Body of pancreas (tissue), 4 donors: Measurements from ENCODE around the gene POLD1.

Experiments
- POLR2A ChIP-seq, 3 donors: fragments of 450-650 bp; IDR thresholded peaks; one replicate each; pipeline ENCODE4 v1.6.1; 2016; ENCODE audit warnings: antibody characterized with exemption in 3 of 3, mild to moderate bottlenecking in 2 of 3
- TF ChIP-seq, protein P1 (sequence below), 7 experiments: fragments of 450-650 bp in 4 of 7; fragments of 200-600 bp in 3 of 7; sonication (generic) in 3 of 7; IDR thresholded peaks; one replicate each; pipeline ENCODE4 v1.5.1; 2016 to 2019; ENCODE audit warnings: antibody characterized with exemption in 7 of 7

DNA sequence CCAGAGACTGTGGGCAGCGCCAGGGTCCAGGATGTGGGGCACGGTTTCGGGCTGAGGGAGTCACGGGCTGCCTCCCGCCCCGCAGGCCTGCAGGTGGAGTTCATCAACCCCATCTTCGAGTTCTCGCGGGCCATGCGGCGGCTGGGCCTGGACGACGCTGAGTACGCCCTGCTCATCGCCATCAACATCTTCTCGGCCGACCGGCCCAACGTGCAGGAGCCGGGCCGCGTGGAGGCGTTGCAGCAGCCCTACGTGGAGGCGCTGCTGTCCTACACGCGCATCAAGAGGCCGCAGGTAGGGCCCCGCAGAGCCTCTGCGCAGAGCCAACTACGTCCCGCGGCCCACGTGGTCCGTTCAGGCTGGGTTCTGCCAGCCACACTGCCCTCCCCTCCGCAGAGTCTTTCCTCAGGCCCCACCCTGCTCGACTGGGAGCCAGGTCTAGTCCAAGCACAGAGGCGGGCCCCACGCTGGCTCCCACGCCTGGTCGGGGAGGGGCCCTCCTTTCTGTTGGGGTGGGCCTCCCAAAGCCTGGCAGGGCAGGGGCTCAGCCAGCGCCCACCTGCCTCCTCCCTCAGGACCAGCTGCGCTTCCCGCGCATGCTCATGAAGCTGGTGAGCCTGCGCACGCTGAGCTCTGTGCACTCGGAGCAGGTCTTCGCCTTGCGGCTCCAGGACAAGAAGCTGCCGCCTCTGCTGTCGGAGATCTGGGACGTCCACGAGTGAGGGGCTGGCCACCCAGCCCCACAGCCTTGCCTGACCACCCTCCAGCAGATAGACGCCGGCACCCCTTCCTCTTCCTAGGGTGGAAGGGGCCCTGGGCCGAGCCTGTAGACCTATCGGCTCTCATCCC lies 2.0 kb upstream of the POLD1 start:
- TF ChIP-seq, protein P1, sequence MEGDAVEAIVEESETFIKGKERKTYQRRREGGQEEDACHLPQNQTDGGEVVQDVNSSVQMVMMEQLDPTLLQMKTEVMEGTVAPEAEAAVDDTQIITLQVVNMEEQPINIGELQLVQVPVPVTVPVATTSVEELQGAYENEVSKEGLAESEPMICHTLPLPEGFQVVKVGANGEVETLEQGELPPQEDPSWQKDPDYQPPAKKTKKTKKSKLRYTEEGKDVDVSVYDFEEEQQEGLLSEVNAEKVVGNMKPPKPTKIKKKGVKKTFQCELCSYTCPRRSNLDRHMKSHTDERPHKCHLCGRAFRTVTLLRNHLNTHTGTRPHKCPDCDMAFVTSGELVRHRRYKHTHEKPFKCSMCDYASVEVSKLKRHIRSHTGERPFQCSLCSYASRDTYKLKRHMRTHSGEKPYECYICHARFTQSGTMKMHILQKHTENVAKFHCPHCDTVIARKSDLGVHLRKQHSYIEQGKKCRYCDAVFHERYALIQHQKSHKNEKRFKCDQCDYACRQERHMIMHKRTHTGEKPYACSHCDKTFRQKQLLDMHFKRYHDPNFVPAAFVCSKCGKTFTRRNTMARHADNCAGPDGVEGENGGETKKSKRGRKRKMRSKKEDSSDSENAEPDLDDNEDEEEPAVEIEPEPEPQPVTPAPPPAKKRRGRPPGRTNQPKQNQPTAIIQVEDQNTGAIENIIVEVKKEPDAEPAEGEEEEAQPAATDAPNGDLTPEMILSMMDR (IDR thresholded peaks at IDR 0.05), result no peak
- TF ChIP-seq POLR2A (IDR thresholded peaks at IDR 0.05), result no peak
